Activated CD8-positive, alpha-beta memory T cell treated with anti-CD3 and anti-CD28 coated beads, Interleukin-2, amount 50 U/mL, for 1 hour (primary cell): Measurements from ENCODE around the gene CD177.
"Not testable (repeated sequence)": the region's sequence is repeated elsewhere in the genome, so short reads cannot be mapped to it uniquely, and the experiment has no call there.

Experiments used
- DNase-seq: peaks from one replicate; pipeline ENCODE4 v3.0.0-alpha.2; 2020; ENCODE audit errors: extremely low read depth

Gene CD177

DNA sequence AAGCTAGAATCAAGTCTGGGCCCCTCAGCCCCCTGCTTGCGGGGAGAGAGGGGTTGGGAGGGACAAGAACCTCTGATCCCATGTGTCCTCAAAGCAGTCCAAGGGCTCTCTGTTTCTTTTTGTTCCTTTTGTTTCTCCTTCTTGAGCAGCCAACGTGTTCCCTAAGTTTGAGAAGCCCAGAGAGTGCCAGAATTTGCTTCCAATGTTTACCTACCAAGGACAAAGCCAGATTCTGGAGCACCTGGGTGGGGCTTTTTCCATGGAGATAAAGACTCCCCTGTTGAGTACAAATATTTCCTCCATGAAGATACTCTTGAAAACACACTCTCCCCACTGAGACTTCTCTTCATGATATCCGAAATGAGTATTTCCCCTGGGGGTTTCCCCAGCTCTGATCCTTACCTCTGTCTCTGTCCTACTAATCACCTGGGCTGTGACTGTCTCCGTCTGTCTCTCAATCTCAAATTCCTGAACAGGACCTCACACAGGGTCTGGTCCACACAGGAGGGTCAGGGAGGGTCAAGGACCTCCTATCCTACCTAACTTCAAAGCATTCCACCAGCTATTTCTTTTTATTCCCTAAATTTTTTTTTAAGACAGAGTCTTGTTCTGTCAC, 27.4 kb downstream of the CD177 start:
- no peak for DNase-seq

DNA sequence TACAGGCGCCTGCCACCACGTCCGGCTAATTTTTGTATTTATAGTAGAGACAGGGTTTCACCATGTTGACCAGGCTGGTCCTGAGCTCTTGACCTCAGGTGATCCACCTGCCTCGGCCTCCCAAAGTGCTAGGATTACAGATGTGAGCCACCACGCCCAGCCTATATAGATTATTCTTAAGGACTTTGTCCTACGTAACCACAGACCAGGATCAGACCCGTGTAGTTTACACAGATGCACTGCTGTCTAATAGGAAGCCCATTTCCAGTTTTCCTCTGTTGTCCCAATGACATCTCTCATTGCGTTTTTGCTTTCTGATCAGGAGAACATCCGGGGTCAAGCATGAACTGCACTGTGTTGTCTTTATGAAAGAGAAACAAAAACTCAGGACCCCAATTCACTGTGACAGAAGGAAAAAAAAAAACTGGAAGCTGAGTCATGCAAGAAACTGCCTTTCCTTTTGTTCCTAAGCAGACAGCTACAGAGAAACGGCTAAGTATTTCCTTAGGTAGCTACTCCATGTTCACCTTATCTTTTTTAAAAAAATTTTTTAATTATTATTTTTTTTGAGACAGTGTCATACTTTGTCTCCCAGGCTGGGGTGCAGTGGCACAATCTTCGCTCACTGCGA, 29.2 kb downstream of the CD177 start:
- DNase-seq = not testable (repeated sequence)

DNA sequence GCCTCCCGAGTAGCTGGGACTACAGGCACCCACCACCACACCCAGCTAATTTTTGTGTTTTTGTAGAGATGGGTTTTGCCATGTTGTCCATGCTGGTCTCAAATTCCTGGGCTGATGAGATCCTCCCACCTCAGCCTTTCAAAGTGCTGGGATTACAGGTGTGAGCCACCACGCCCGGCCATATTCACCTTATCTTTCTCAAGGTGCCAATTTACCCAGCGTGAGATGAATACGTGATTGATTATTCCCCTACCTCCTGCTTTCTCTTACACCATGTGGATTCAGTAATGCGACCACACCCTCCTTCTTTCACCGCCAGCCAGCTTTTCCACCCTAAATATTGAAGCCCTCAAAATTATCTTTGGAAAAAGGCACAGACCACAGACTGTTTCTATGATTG, 29.8 kb downstream of the CD177 start:
- not testable (repeated sequence) for DNase-seq

DNA sequence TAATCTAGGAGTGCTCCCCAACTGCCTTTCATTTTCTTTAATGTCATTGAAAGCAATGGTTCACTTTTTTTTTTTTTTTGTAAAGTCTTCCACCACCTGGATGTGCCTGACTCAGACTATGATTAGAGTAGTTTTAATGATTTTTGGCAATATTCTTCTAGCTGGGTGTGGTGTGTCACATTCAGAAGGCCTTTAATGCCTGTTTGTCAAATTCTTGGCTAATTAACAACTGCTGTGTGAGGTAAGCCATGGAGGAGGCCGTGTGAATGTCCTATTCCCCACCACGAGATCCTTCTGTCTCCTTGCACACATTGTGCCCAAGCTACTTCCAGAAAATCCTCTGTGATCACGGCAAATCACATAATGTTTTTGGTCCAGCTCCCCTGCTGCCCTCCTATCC, 30.3 kb downstream of the CD177 start:
- not testable (repeated sequence) for DNase-seq

DNA sequence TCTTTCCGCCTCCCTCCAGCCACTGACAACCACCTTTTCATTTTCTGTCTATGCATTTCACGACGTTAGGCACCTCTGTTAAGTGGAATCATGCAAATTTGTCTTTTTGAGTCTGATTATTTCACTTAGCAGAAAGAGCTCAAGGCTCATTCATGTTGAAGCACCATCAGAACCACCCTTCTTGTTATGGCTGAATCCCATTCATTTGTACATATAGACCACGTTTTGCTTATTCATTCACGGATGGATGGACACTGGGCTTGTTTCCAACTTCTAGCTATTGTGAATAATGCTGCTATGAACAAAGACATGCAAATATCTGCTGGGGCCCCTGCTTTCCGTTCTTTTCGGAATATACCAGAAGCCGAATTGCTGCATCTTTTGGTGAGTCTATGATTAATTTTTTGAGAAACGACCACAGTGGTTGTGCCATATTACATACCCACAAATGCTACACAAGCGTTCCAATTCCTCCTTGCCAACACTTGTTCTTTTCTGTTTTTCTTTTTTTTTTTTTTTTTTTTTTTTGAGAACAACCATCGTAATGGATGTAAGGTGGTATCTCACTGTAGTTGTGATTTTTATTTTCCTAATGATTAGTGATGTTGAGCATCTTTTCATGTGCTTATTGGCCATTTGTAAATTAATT, 37.5 kb downstream of the CD177 start:
- DNase-seq = not testable (repeated sequence)

DNA sequence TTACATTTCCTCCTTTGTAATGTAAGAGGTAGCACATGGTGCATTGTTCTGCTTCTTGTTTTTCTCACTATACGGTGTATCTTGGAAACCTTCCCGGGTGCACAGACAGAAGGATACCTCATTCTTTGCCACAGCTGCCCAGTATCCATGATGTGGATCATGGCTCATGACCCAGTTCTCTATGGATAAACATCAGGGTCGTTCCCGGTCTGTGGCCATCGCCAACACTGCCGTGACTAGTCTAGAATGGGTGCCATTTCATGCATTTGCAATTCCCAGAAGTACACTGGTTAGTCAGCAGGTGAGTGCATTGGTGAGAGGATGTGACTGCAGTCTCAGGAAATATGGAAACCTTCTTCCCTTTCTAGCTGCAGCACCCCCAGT, 38.1 kb downstream of the CD177 start:
- not testable (repeated sequence) for DNase-seq

DNA sequence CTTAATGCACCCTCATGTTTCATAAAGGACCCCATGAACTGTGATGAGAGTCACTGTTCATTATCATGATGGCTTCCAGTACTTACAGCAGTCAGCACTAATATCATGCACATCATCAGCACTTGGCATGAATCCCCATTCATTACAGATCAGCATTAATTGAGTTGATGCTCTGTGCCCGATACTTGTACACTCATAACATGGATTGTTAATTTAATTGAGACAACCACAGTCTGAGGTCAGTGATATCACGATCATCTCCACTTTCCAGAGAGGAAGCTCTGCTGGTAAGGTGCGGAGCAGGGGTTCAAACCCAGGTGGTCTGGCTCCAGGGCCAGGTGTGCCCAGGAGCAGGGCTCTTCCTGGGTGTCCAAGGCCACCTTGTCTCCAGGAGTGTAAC, 40.0 kb downstream of the CD177 start:
- not testable (repeated sequence) for DNase-seq

DNA sequence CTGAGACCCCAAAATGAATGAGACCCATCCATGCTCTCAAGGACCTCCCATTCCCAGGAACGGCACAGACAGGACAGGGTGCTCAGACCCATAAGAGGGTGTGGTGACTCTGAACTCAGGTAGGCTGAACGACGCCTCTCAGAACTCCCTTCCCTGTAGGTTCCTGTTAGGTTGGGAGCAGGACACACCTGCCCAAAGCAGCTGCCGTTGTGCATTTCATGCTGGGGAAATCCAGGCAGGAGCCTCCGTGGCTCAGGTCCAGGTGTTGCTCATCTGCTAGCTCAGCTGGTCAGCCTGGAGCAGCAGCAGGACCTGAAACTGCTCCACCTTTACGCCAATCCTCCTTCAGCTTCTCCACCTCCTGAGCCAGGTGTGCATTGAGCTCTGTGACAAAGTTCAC, 42.1 kb downstream of the CD177 start:
- no peak for DNase-seq

DNA sequence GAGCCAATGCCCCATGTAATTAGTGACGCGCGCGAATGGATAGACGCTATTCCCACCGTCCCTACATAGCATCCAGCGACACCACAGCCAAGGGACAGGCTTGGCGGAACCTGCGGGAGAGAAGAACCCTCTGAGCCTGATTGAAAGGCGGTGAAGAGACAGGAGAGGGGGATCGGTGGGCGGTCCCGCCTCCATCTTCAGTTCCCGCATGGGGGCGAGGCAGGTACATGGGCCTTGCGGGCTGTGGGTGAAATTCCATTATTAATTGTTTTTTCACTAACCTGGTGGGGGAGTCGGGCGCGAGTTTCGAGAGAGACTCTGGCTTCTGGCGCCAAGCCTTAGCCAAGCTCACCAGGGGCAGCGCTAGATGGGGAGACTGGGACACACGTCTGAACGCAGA, 52.8 kb downstream of the CD177 start:
- DNase-seq = no peak

DNA sequence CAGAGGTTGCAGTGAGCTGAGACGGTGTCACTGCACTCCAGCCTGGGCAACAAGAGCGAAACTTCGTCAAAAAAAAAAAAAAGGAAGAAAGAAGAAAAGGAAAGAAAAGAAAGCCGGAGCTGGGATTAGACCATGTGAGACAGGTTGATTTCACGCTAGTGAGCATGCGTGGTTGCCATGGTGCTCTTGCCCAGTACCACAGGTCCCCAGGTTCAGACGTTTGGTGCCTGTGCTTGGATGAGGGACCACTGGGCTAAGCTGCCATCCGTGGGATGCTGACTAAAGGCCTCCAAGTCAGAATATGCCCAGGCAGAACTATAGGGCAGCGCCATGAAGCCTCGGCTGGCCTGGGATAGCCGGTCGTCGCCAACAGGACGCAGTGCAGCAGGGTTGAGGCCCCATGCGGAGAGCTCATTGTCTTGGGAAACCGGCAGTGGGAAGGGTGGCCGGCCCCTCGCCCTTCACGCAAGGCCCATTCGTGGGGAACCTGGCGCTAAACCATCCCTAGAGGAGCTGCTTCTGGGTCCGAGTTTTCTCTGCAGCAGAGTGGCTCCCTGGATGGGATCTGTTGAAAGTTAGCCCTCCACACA, 54.0 kb downstream of the CD177 start:
- no peak for DNase-seq

DNA sequence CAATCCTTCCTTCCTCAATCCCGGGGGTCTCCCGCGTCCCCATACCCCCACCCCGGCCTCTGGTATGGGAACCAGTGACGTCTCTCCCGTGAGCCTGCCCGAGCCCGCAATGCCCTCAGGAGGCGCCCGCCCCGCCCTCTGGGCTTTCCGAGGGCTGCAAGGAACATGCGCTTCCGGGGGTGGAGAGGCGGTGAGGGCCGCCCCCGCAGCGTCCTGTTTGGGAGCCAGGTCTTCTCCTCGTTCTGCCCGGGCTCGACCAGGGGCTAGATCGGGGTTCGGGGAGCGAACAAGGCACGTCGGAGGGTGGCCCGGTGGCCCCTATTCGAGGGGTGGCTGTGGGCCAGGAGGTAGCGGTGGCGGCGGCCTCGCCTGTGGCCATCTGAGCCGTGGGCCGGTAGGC, 54.6 kb downstream of the CD177 start:
- no peak for DNase-seq

DNA sequence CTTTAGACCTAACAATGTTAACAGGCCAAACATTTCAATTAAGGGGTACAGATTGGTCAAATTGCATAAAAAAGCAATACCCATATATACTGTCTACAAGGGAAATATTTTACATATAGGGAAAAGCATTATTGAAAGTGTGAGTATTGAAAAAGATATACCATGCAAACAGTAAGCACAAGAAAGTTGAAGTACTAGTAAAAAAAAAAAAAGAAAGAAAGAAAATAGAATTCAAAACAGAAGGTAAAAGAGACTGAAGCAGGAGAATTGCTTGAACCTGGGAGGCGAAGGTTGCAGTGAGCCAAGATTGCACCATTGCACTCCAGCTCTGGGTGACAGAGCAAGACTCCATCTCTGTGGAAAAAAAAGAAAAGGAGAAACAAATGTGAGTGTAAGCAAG, 55.9 kb downstream of the CD177 start:
- no peak for DNase-seq

DNA sequence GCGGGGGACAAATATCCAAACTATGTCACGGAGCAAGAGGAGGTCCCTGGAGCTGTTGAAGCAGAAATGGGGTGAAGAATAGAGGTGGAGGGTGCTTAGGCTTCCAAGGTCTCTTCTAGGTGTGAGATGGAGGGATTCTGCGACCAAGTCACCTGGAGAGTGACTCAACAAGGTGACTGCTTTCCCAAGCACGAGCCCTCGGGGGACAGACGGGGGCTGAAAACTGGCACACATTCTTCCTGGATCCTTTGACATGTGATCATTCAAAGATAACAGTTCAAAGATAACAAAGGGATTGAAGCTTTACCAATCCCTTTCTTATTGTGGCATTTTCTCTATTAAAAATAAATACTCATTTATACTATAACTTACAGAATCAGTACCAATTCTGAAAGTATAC, 59.0 kb downstream of the CD177 start:
- no peak for DNase-seq
